GM23338 (cell line): ENCODE measurements around the gene ATP10A. TPM values are rescaled to one million over a fixed set of nuclear protein-coding genes. Genes with fewer than 3 reads are reported as not detected.

Experiments
- ATAC-seq: fragments of 200-7000 bp; cut with Tn5 transposase; 3 replicates; pipeline ENCODE4 v1.9.1; 2020
- DNase-seq: peaks from one replicate; pipeline ENCODE4 v3.0.0-alpha.2; 2015; ENCODE audit warnings: low spot score
- H2AFZ ChIP-seq: fragments of 200-600 bp; sonication (generic); 2 replicates; pipeline ENCODE4 v1.8.0; 2016; ENCODE audit warnings: antibody characterized with exemption, mild to moderate bottlenecking, moderate library complexity
- H3F3A ChIP-seq: fragments of 200-600 bp; sonication (generic); replicated peaks from 2 replicates; pipeline ENCODE4 v1.8.0; 2017; ENCODE audit warnings: antibody characterized with exemption, mixed run types, low read depth
- H3K27ac ChIP-seq: fragments of 200-600 bp; sonication (generic); 2 replicates; pipeline ENCODE4 v1.6.1; 2016; ENCODE audit warnings: low read depth
- H3K27me3 ChIP-seq: fragments of 200-600 bp; sonication (generic); 2 replicates; pipeline ENCODE4 v1.8.0; 2016; ENCODE audit warnings: mild to moderate bottlenecking, mixed run types, moderate library complexity; ENCODE audit not compliant: insufficient read depth
- H3K36me3 ChIP-seq: fragments of 200-600 bp; sonication (generic); 2 replicates; pipeline ENCODE4 v1.8.0; 2016; ENCODE audit warnings: mild to moderate bottlenecking; ENCODE audit not compliant: insufficient read depth
- H3K4me1 ChIP-seq: fragments of 200-600 bp; sonication (generic); 2 replicates; pipeline ENCODE4 v1.8.0; 2016; ENCODE audit warnings: mild to moderate bottlenecking, moderate library complexity; ENCODE audit not compliant: insufficient read depth
- H3K4me2 ChIP-seq: fragments of 200-600 bp; sonication (generic); 2 replicates; pipeline ENCODE4 v1.7.1; 2017; ENCODE audit warnings: mixed run types
- H3K4me3 ChIP-seq: fragments of 200-600 bp; sonication (generic); 2 replicates; pipeline ENCODE4 v1.6.1; 2016; ENCODE audit warnings: mixed run types
- H3K79me2 ChIP-seq: fragments of 200-600 bp; sonication (generic); replicated peaks from 2 replicates; pipeline ENCODE4 v1.8.0; 2017; ENCODE audit warnings: mild to moderate bottlenecking; ENCODE audit not compliant: insufficient read depth
- H3K9me2 ChIP-seq: fragments of 200-600 bp; sonication (generic); 2 replicates; pipeline ENCODE4 v1.8.0; 2017; ENCODE audit not compliant: insufficient read depth
- H4K20me1 ChIP-seq: fragments of 200-600 bp; sonication (generic); replicated peaks from 2 replicates; pipeline ENCODE4 v1.8.0; 2017; ENCODE audit warnings: mild to moderate bottlenecking; ENCODE audit not compliant: insufficient read depth
- H3K27ac Mint-ChIP-seq: 2 replicates; pipeline ENCODE4 v1.8.0; 2020; ENCODE audit warnings: inconsistent platforms, mild to moderate bottlenecking, moderate library complexity, mixed read lengths
- H3K27me3 Mint-ChIP-seq: 3 replicates; pipeline ENCODE4 v1.8.0; 2022; ENCODE audit warnings: low read depth, mild to moderate bottlenecking, moderate library complexity, mixed read lengths, inconsistent platforms; ENCODE audit not compliant: insufficient read depth, poor library complexity
- H3K36me3 Mint-ChIP-seq: 3 replicates; pipeline ENCODE4 v1.8.0; 2021; ENCODE audit warnings: low read depth, mild to moderate bottlenecking, inconsistent platforms, moderate library complexity, mixed read lengths
- H3K4me1 Mint-ChIP-seq: 3 replicates; pipeline ENCODE4 v1.8.0; 2020; ENCODE audit warnings: mild to moderate bottlenecking, inconsistent platforms, mixed read lengths
- H3K4me3 Mint-ChIP-seq: 3 replicates; pipeline ENCODE4 v1.8.0; 2021; ENCODE audit warnings: moderate library complexity, mild to moderate bottlenecking, inconsistent platforms, mixed read lengths
- H3K9me3 Mint-ChIP-seq: 3 replicates; pipeline ENCODE4 v1.8.0; 2020; ENCODE audit warnings: moderate library complexity, mild to moderate bottlenecking, inconsistent platforms, mixed read lengths
- CTCF ChIP-seq, 2 experiments: fragments of 200-600 bp in 1 of 2; sonication (generic) in 1 of 2; conservative IDR thresholded peaks; 2 replicates each; pipeline versions ENCODE4 v1.5.1 to v1.6.1; 2016 to 2017; ENCODE audit warnings: antibody characterized with exemption in 2 of 2, low read depth in 2 of 2, mild to moderate bottlenecking in 2 of 2, moderate library complexity in 1 of 2
- EZH2 ChIP-seq: fragments of 200-600 bp; sonication (generic); IDR thresholded peaks from one replicate; pipeline ENCODE4 v1.8.0; 2017; ENCODE audit warnings: antibody characterized with exemption, mild to moderate bottlenecking, low read depth; ENCODE audit not compliant: unreplicated experiment
- STAT1 ChIP-seq: IDR thresholded peaks from one replicate; pipeline ENCODE4 v1.6.1; 2016; ENCODE audit warnings: antibody characterized with exemption; ENCODE audit not compliant: unreplicated experiment
- ZNF331 ChIP-seq: fragments of 250-450 bp; sonication (Bioruptor Pico); IDR thresholded peaks from 2 replicates; pipeline ENCODE4 v1.5.0; 2020; ENCODE audit warnings: low read depth, mild to moderate bottlenecking, moderate library complexity
- ZNF462 ChIP-seq: fragments of 250-450 bp; sonication (Bioruptor Pico); IDR thresholded peaks from 2 replicates; pipeline ENCODE4 v1.5.0; 2020; ENCODE audit warnings: mild to moderate bottlenecking, moderate library complexity
- polyA plus RNA-seq: library from polyadenylated mRNA; unstranded; fragments of >200 nt; fragmentation: Nextera tagmentation; extraction: Ambion mirVana; gene quantifications from 2 replicates; pipeline ENCODE4 v1.2.1, GENCODE V29; 2016
- total RNA-seq: library from RNA; depleted of rRNA; stranded (reverse); fragments of >200 nt; shearing (Covaris generic); gene quantifications from 2 replicates; pipeline ENCODE4 v1.2.3, GENCODE V29; 2014

ATP10A gene
- total and polyA plus RNA-seq, 2 experiments from 2014 or later = 0.36 to 5.6 TPM

GRCh38 chr15:25683911-25684310 lies 179.2 kb downstream of the ATP10A start:
- H3K36me3 ChIP-seq = no peaks in the 10 kb centered on the region
- Mint-ChIP-seq H3K9me3 (peaks cover 11% of the 10 kb centered on the region), H3K36me3 (peaks cover 13% of the 10 kb centered on the region), H3K27ac (no peak overlapping the region), H3K27me3 (peaks cover 5% of the 10 kb centered on the region), H3K4me3 (no peak overlapping the region), H3K4me1 (peaks cover 12% of the 10 kb centered on the region)
- TF ChIP-seq ZNF331 (CRISPR knock-in tag) = no peak
- no peak for TF ChIP-seq ZNF462
- no peak for TF ChIP-seq EZH2
- TF ChIP-seq STAT1 = no peak
- peak; percentile 50 to 67 for TF ChIP-seq CTCF (conservative IDR thresholded peaks at IDR 0.05; ENCODE audit: low read depth in 2 of 2)
- H2AFZ ChIP-seq = no peak overlapping the region
- no peaks in the 10 kb centered on the region for H3K79me2 ChIP-seq
- H3K4me3 ChIP-seq = no peak overlapping the region
- peak; percentile 70 for ATAC-seq
- H4K20me1 ChIP-seq = no peaks in the 10 kb centered on the region
- H3K9me2 ChIP-seq = no peaks in the 10 kb centered on the region
- H3K27me3 ChIP-seq = no peaks in the 10 kb centered on the region
- H3K27ac ChIP-seq = no peak overlapping the region
- no peak overlapping the region for H3K4me2 ChIP-seq
- no peaks in the 10 kb centered on the region for H3F3A ChIP-seq
- no peaks in the 10 kb centered on the region; the same call in 1 of the 2 replicates for H3K4me1 ChIP-seq
- DNase-seq = peak; percentile 37
